Measurements from ENCODE around the gene C6orf89.

The C6orf89 gene

DNA sequence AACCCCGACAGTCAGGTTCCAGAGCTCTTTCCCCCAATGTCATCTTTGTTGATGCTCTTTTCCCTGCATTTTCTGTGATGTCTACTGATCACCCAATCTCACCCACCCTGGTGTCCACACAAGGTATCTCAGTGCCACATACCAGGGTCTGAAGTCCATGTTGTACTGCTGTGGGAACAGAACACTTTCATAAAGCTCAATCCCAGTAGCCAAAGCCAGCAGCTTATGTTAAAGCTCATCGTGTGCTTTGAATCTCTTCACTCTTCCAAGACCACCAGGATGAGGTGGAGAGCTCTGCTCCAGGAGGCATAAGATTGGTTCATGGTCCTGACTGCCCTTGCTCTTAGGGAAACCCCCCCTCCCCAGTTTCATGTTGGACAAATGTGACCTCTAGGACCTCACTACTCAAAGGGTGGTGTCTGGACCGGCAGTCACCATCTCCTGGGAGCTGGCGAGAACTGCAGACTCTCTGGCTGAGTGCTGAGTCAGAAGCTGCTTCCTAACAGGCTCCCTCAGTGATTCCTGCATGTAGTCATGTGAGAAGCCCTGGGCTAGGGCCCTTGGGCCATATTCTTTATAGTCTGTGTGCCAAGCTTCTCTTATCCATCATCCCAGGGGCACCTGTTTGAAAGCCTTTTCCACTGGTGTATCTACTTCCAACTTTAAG is 33.1 kb upstream of the C6orf89 start:
- peak; percentile 32 for DNase-seq (ENCODE audit: low read depth)

DNA sequence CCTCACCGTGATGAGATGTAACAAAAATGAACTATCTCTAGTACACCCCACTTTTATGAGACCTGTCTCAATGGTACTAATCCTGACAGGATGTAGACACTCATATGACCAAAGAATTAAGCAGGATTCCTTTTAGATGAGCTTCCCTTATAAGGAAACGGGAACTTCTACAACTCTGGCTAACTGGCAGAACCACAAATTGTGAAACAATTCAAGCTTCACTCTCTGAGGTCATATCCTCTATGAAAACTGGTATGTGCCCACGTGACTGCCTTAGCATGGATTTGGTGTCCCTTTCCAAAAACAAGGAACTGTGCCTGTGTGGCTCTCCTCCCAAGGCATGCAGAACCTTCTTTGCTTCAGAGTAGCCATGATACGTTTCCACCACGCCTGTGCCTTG is 32.4 kb upstream of the C6orf89 start:
- peak; percentile 88 for DNase-seq (ENCODE audit: low read depth)

DNA sequence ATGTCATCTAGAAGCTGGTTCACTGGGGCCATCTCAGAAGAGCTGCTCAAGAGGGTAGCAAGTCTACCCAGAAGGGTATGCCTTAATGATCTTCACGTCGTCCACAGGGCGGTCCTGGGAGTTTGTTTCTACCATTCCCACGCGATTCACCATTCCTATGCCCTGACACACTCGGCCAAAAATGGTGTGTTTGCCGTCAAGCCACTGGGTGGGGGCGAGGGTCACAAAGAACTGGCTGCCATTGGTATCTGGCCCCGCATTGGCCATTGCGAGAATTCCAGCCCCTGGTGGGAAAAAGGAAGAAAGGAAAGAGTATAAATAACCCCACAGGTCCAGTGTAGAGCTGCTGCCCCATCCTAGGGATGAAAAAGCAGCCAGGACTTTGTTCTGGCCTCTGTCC is 30.0 kb upstream of the C6orf89 start:
- DNase-seq (ENCODE audit: low read depth), result no peak

DNA sequence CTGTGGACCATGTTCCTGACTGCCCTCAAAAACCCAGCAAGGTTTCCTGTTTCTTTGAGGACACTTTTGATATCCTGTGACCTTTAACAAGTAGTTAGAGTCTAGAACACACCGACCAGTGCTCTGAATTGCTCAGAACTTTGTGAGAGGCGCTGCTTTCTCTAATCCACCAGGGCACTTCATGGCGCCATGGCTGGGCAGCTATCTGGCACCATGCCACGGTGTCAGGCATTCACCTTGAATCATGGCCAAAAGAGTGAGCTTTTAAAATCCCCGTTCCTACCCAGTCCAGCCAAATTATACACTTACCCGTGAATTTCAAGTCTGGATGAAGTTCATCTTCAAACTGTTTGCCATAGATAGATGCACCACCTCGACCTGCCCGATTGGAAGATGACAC is 29.5 kb upstream of the C6orf89 start:
- DNase-seq (ENCODE audit: low read depth), result no peak

DNA sequence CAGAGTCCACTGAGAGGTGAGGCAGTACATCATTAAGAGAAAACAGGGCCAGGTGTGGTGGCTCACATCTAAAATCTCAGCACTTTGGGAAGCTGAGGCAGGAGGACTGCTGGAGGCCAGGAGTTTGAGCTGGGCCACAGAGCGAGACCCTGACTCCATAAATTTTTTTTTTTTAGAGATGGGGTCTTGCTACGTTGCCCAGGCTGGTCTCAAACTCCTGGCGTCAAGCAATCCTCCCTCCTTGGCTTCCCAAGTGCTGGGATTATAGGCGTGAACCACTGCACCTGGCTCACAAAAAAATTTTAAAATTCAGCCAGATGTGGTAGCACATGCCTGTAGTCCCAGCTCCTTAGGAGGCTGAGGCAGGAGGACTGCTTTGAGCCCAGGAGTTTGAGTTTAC is 28.4 kb upstream of the C6orf89 start:
- DNase-seq (ENCODE audit: low read depth), result no peak

DNA sequence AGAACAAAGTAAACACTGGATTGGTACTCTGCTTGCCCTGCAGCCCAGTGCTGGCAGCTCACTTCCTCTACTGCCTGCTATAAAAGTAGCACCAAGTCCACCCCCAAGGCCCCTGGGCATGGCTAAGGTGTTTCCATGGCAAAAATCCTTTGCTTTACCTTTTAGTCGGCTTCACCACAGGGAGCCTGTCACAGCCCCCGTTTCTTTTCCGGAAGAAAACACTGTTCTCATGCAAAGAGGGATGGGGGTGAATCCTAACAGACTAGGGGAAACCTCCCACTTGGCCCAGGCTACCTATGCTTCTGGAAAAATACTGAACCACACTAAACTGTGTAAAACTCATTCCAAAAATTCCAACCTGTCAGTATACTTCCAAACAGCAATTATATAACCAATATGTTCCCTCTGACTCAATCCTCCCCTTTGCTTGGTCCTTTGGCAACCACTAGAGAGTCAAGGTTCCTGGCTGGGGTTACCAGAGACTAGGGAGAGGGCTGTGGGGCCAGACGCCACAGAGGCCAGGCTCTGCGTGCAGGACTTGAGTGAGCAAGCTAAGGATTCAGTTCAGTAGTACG is 27.3 kb upstream of the C6orf89 start:
- no peak for DNase-seq (ENCODE audit: low read depth)

DNA sequence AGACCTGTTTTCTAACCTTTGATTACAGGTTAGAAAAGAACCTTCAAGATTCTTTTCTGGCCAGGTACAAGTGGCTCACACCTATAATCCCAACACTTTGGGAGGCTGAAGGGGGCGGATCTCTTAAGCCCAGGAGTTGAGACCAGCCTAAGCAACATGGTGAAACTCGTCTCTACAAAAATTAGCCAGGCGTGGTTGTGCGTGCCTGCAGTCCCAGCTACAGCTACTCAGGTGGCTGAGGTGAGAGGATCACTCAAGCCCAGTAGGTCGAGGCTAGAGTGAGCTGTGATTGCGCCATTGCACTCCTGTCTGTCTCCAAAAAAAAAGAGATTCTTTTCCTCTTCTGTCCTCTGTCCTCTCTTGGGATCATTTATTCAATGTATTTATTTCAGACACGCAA is 25.6 kb upstream of the C6orf89 start:
- DNase-seq (ENCODE audit: low read depth), result no peak

DNA sequence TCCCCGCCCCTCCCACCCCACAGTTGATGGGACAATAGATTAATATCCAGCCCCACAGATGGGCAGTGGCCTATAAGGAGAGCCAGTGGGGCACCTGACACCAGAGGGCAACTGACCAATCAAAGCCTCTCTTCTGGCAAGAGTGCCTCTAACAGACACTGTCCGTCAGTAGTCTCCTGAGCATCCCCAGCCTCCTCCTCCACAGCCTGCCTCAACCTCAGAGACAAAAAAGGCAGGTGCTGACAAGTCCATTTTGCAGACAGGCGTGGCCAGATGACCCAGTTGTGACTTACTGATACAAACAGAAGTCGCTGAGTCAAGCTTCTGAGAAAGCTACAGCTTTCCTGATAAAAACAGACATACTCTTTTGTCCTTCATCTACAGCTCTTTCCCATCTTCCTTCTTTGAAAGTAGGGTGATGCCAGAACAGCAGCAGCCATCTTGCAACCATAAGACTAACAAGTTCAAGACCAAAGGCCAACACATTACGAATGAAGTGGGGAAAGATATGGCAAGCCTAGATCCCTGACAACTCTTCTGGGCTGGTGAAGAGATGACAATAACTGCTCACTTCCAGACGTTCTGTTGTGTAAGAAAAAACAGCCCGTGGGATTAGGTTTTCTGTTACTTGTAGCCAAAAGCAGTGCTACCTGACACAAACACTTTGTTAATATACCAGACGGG is 23.4 kb upstream of the C6orf89 start:
- no peak for DNase-seq (ENCODE audit: low read depth)

DNA sequence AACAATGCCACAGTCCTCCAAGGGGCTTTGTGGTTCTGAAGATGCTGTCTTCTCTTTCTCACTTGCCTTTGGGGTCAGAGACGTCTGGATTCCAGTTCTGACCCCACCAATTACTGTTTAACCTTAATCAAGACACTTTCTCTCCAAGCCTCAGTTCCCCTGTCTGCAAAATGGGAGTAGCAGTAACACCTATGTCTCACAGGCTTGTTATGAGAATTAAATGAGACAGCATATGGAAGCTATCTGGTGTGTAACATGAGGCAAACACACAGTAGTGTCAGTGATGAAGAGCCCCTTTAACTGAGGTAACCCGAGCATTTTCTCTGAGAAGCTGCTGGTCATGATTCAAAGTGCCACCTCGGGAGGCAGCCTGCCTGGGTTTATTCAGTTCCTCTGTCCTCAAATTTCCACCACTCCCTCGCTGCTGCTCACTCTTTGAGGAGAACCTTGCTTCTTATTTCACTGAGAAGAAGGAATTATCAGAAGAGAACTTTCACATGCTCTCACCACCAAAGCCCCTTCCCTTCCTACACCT is 22.8 kb upstream of the C6orf89 start:
- no peak for DNase-seq (ENCODE audit: low read depth)

DNA sequence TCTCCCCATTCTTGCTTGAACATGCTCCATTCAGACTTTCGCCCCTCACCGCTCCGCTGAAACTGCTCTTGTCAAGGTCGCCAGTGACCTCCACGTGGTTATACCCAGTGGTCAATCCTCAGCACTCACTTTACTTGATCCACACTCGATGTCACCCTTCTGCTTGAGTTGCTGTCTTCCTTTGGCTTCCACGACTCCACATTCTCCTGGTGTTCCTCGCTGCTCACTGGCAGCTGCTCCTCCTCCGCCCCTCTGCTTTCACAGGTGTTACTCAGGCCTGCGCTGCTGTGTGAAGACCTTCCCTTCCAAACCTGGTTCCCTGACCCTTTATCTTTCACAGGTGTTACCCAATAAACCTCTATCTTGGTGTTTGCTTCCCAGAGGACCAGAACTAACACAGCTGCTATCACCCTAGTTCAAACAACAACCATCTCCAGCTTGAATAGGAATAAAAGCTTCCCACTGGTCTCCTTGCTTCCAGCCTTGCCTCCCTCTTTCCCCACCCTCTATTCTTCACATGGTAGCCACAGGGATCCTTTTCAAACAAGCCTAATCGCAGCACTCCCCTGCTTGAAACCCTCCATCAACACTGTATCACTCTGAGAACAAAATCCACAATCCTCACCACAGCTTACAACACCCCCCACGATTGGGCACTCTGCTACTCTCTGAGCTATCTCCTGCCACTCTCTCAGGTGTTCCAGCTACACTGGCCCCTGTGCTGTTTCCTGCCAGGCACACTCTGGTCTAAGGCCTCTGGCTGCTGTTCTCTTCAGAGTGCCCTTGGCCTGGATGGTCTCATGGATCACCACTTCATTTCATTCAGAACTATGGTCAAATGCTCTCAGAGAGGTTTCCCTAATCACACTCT is 21.8 kb upstream of the C6orf89 start:
- DNase-seq (ENCODE audit: low read depth), result no peak

DNA sequence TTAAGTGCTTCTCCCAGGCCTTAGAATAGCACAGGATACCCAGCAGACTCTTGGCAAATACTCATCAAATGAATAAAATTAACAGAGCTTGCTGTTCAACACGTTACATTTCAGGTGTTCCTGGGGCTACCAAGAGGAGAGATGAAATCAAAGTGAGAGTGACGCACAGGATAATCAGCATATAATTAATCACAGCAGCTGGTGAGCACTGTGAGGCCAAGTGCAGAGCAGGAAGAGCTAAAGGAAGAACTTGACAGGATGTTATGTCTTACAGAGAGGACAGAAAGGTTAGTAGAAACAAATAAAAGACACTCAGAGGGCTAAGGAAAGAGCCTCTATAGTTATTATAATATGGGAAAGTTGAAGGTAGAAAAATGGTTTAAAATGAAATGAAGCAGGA is 19.9 kb upstream of the C6orf89 start:
- no peak for DNase-seq (ENCODE audit: low read depth)

DNA sequence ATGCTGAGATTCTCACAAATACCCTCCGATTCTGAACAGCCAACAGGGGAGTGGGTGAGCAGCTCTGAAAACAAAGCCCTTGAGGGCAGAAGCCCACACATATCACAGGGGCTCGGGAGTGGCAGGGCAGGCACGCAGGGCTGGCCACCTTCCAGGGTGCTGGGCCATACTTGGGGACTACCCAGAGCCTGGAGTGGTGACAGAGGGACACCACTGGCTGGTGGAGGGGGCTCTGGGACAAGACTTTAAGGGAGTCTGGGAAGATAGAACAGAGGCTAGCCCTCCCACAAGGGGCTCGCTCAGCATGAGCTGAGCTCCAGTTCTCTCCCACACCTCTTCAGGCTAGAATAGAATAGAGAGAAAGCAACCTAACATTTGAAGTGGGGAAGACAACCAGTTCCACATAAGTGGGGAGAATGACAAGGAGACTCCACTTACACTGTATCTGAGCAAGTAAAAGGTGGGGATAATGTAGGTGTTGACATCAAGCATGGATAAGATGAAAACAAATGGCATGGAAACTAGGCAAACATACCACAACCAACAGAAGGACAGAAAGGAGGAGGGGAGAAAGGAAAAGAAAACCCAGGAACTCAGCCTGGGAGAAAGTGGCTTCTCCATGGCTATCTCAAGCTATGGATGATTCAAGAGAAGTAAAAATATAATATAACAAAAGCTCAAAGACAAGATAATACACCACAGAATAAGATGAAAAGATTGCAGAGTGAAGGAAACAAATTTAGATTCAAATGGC is 18.1 kb upstream of the C6orf89 start:
- DNase-seq (ENCODE audit: low read depth), result no peak

DNA sequence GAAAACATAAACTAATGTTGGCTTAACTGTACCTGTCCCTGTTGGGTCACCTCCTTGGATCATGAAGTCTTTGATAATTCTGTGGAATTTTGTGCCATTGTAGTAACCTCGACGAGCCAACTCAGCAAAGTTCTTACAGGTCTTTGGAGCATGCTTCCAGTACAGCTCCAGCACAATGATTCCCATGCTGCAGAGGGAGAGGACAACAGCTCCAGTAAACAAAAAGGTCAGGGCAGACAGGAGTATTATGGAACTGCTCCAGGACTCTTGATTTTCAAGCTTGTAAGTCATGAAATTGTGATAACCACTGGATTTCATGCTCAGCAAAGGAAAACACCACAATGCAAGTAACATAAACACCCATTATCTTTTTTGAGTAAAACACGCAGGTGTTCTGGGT is 14.1 kb upstream of the C6orf89 start:
- no peak for DNase-seq (ENCODE audit: low read depth)

DNA sequence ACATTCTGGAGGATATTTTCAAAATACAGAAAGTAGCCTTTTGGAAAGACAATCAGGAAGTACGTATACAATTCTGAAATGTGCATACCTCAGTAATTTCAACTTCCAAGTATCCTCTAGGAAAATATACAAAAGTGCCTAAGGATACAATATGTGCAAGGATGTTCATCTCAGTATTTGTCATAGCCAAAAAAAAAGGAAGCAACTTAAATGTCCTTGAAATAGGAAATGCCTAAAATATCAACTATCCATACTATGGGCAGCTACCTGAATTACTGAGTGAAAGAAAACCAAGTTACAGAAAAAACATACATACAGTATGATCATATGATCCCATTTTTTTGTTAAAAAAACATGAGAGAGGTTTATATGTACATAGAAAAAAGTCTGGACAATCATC is 12.6 kb upstream of the C6orf89 start:
- DNase-seq (ENCODE audit: low read depth), result no peak

DNA sequence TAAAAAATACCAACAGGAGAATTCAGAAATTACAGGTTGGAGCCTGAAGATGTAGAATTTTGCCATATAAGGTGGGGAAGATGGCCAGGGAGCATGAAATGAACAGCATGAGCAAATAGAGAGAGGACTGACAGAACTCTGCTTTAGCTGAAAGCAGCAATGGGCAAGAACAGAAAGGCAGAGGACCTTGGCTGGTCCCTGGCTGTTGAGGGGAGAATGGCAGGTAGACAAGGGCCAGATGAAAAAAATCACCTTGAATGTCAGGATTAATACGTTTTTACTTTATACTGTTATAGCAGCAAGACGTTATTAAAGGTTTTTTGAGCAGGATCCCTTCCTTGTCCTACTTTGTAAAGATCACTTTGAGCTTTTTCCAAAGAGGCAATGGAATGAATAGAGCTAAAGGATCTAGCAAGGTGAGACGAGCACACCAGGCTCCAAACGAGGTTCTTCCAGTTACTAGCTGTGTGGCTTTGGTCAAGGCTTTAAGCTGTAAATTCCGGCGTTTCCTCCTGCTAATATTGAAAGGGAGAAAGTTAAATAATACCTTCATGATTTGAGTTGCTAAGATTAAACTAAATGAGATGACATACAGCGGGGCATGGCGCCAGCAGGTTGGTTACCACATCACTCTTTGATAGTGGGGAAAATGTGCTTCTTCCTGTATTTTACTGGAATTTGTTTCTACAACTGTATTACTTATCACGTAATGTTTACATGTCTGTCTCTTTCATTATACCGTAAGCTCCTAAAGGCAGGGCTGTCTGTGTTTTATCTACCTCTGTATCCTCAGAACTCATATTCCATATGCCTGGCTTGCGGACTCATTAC is 11.9 kb upstream of the C6orf89 start:
- DNase-seq (ENCODE audit: low read depth), result no peak

DNA sequence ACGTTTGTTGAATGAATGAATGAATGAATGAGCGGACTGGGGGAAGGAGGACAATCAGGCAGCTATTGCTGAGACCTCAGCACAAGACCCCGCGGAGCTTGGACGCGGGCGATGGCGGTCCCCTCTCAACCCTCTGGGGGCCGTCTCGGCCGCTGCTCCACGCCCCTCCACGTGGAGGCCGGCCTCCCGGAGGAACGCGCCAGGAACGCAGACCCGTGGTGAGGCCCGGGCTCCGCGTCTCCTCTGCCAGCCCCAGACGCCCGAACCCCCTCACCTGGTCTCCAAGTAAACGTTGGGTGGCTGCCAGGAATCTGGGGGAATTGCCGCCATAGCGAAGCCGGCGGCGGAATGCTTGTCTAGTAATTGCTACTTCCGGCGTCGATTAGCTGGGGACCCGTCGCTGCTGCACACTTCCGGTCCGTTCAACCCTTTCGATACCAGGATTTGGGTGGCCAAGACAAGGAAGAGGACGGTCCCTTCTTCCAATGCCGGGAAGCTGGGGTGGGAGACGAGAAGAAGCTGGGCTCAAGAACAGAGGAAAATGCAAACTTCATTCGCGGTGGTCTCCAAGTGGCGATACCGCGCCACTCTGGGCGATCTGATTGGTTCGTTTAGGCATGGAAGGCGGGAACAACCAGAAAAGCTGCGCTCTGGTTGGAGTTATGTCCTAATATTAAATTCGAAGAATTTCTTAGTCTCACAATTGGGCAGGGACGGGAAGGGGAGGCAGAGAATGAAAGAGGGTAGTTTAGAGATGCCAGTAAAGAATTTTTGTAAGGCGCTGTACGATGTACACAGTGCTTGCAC is 11.1 kb upstream of the C6orf89 start, which contains the start of gene PPIL1:
PPIL1 (minus strand) TSS at position 361 of the 807 bp plus-strand sequence; CDS start at position 330, 31 bp downstream.
- peak; percentile 88 for DNase-seq (ENCODE audit: low read depth)

DNA sequence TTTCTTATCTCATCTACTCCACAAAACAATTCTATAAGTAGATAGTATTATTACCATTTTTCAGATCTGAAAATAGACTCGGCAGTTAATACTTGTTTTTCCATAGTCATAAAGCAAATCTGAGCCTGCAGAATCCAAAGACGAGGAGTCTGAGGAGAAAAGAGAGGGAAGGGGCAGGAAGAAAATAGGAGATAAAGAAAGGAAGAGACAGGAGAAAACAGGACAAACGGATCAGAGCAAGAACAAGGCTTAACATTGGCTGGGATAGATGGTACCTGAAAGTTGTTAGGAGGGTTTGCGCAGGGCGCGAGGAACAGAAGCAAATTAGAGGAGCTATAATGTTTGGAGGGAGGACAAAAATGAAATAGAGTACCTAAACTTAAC is 10.5 kb upstream of the C6orf89 start:
- DNase-seq (ENCODE audit: low read depth), result no peak

DNA sequence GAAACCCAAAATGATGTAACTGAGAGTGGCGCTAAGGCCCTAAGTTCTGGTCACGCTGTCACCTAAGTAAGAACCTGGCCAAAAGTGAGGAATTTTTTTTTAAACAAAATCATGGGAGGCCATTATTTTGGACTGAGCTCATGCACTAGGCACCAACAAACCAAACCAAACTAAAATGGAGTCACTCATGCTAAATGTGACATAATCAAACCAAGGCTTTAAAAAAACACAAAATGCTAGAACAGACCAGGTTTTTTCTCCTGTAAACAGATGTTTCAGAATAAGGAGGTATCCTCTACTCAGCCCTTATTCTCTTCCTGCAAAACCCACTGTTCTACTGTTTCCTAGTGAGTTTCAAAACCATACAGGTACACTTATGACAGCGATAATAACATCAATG is 1.1 kb upstream of the C6orf89 start:
- no peak for DNase-seq (ENCODE audit: low read depth)

DNA sequence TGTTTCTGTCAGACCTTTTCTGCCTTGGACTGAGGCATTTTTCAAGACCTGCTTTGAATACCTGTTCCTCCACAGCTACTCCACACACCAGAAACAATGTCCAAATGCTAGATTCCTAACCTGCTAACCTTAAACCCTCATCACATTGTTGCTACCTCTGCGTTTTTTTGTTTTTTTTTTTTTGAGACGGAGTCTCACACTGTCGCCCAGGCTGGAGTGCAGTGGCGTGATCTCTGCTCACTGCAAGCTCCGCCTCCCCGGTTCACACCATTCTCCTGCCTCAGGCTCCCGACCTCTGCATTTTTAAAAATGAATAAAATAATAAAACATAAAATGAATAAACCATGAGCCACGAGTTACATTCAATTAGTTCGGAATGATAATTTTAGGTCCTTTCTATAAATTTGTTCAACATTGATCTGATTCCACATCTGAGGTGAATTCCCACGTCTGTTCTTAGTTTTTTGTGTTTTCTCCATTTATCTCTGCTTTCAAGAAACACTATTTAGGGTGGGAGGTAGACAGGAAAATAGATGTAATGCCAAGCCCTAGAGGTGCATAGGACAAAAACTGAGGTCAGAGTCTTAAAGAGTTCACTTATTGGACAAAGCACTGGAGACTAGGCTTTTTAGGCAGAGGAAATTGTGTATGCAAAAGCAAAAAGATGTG is 1.3 kb downstream of the C6orf89 start:
- DNase-seq (ENCODE audit: low read depth), result no peak
